Cardiac septum (tissue), 1 donor: Measurements from ENCODE around the gene MYH10. TPM values are rescaled to one million over a fixed set of nuclear protein-coding genes. Genes with fewer than 3 reads are reported as not detected.

Source experiments
- DNase-seq: peaks from one replicate; pipeline ENCODE4 v3.0.0-alpha.2; 2020; ENCODE audit warnings: low spot score
- intact Hi-C: fragments of 100-400 bp; cut with DNase I; formaldehyde crosslinking; loops from one replicate; pipeline ENCODE4 v1.14.0; 2022
- total RNA-seq: library from RNA; stranded (reverse); fragmentation: NEBNext Ultra II Directional; extraction: Animal tissue kit (Norgen Biotek cat#: 25700); gene quantifications from one replicate; pipeline ENCODE4 v1.2.1, GENCODE V29; 2021
- donor health status: DM: no; HTN: no; CAD: no.

MYH10 gene
- total RNA-seq, 1 donor from 2014 or later = 45.6 TPM

DNA sequence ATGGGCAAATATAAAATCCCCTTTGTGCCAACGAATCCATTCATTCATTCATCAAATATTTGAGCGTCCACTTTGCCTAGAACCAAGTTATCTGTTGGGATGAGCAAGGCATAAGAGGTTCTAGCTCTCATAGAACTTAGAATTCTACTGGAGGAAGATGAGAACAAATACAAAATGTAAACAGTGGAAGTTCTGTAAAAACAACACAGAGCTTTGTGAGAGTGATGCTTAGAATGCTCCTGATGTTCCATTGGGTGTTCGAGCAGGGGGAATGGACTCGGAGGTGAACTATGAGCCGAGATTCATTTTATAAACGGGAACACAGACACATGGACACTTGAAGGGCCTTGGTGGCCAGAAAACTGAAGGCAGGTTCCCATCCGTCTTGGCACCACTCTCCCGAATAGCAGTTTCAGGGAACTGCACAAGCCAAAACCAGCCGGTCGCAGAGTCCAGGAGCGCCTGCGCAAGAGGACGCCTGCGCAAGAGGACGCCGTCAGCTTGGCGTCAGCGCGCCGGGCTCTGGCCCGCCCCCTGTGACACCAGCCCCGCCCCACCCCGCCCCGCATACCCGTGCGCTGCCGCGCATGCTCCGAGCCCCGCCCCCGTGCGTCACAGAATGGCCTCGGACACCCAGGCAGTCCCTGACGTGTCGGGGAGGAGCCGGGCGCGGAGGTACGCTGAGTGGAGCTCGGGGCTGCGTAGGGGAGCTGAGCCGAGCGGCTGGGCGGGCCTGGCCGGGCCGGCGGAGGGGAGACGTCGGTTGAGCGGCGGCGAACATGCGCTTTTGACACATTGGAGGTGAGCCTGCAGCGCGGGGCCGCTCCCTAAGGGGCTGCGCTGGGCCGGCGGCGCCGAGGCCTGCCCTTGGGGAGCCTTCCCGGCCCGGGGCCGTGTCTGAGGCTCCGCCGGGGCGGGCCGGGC lies 195.0 kb downstream of the MYH10 start, which contains the start of gene NDEL1:
NDEL1 (plus strand) TSS at position 640 of the 924 bp plus-strand sequence. CDS start 8,388 bp downstream, outside the sequence.
- intact Hi-C loops = loop anchor here (5.0 kb wide), 1 partner anchor 53 kb away; the partner anchor contains the start of gene RPL26
- peak; percentile 100 for DNase-seq

DNA sequence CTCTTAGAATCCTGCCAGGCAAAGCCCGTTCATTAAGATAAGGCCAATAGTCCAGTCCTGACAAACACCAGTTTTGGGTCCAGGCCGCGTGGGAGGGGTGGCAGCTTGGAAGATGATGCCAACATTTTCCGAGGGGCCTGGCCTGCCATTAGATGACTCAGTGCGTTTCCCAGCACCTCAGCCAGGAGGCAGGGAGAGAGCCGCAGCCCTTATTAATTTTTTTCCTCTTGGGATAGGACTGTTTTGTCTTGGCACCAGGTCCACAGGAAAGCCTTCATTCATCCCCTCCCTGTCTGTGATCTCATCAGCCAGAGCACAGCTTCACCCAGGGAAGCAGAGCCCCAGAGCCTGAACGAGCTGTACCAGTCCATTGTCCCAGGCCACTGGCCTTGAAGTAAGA lies 199.6 kb downstream of the MYH10 start:
- intact Hi-C loops = loop anchor here (5.0 kb wide), 1 partner anchor 201 kb away; the partner anchor contains the start of gene MYH10
- peak; percentile 77 for DNase-seq

DNA sequence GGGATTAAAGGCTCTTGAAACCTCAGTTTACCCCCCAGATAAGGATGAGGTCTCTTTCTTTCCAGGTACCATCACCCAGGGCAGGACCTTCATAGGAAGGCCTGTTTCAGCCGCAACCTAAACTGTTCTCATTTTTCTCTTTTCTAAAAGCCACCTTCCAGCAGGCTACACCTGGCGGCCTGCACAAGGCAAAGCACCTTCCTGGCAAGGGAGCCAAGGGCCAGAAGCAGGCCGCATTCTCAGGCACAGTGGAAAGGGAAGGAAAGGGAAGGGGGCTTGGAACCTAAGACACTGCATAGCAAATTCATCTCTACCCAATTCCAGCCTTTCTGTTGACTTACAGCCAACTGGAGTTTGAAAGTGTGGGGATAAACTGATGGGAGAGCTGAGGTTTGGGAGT lies 203.7 kb downstream of the MYH10 start:
- DNase-seq = no peak
- intact Hi-C loops = no loop called here

DNA sequence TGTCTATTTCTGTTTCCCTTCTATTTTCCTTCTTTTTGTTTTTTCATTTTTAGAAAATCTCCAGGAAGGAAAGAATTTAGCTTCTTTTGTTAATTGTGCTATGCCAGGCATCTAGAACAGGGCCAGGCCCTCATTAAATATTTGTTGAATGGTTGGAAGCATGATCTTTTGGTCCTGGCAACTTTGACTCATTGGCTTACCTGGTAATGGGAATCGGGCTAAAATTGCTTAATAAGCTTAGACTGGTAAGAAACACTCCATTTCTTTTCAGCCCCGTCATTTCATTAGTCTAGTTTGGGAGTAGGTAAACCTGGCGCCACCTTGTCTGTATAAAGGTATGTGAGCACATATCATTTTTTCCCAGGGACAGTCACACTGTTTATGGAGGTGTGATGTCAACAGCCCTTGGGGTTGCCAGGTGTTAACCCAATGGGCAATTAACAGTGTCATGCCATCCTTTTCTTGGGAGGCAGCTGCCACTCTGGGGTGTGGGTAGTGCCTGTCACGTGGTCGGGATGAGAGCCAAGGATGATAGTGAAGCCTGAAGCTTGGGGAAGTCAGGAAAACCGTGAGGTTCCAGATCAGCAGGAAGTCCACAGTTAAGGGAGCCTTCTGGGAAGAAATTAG lies 204.3 kb downstream of the MYH10 start:
- intact Hi-C loops = no loop called here
- no peak for DNase-seq

Other genes starting within 250 kb of the MYH10 start
- gene RPL26, start 247.5 kb downstream of the MYH10 start, total RNA-seq = 727 TPM
- not detected for gene RNF222, start 232.9 kb downstream of the MYH10 start, total RNA-seq
- 42.0 TPM for gene NDEL1, start 194.8 kb downstream of the MYH10 start, total RNA-seq
- not detected for gene CCDC42, start 114.1 kb upstream of the MYH10 start, total RNA-seq
- not detected for gene SPDYE4, start 127.8 kb upstream of the MYH10 start, total RNA-seq
- gene MFSD6L, start 168.6 kb upstream of the MYH10 start, total RNA-seq = not detected
- gene PIK3R6, start 236.9 kb upstream of the MYH10 start, total RNA-seq = 1.00 TPM